ENCODE data around the gene UBXN10.

UBXN10 gene

GRCh38 chr1:20242890-20243479, 57.1 kb downstream of the UBXN10 start:
- no peak overlapping the region for H3K9ac ChIP-seq (ENCODE audit: low read depth, low read length)
- H3K36me3 ChIP-seq (ENCODE audit: insufficient read depth, low read length) = no peaks in the 10 kb centered on the region
- no peaks in the 10 kb centered on the region for H3K4me1 ChIP-seq (ENCODE audit: insufficient read depth, low read length)
- H3K9me3 ChIP-seq (ENCODE audit: control insufficient read depth, insufficient read depth, low read length) = no peaks in the 10 kb centered on the region

Data from ES-I3 (cell line).